B cell (primary cell): ENCODE results near the gene MYO1B. TPM values are rescaled to one million over a fixed set of nuclear protein-coding genes. Genes with fewer than 3 reads are reported as not detected.

ENCODE experiments used
- ATAC-seq: fragments of 200-7000 bp; cut with Tn5 transposase; one replicate; pipeline ENCODE4 v1.10.0; 2021; ENCODE audit warnings: low read depth, mild to moderate bottlenecking, moderate number of reproducible peaks, moderate library complexity
- CTCF ChIA-PET: fragments of 350-600 bp; sonication (Branson Sonifier 250); formaldehyde crosslinking; loops from one replicate; lab custom pipeline; 2021; ENCODE audit warnings: antibody characterized with exemption, inconsistent platforms; lab: Charles Lee
- POLR2A ChIA-PET: fragments of 350-600 bp; sonication (Branson Sonifier 250); formaldehyde crosslinking; loops from one replicate; lab custom pipeline; 2021; ENCODE audit warnings: antibody characterized with exemption; lab: Charles Lee
- DNase-seq: peaks from one replicate; pipeline ENCODE4 v3.0.0; 2013
- H2AFZ ChIP-seq: 2 replicates; pipeline ENCODE4 v1.6.1; 2012; ENCODE audit warnings: mild to moderate bottlenecking, low read depth, low read length; ENCODE audit not compliant: insufficient read depth, poor library complexity, severe bottlenecking
- H3K27ac ChIP-seq, 2 donors: 1 replicate in 1 of 2; 2 replicates in 1 of 2; pipeline ENCODE4 v1.5.1; 2012 to 2013; ENCODE audit warnings: low read length in 2 of 2, mild to moderate bottlenecking in 2 of 2, moderate library complexity in 1 of 2
- H3K27me3 ChIP-seq, 4 experiments: fragments of 200-600 bp in 1 of 4; sonication (generic) in 1 of 4; replicated peaks in 1 of 4; 1 replicate in 2 of 4; 2 replicates in 2 of 4; pipeline versions ENCODE4 v1.6.1 to v1.7.0; 2013 to 2016; ENCODE audit warnings: low read length in 3 of 4, mild to moderate bottlenecking in 2 of 4, mixed read lengths in 1 of 4, moderate library complexity in 1 of 4; ENCODE audit not compliant: insufficient read depth in 4 of 4, control insufficient read depth in 3 of 4; ENCODE audit errors: control extremely low read depth in 1 of 4
- H3K36me3 ChIP-seq, 2 experiments: replicated peaks in 1 of 2; 1 replicate in 1 of 2; 2 replicates in 1 of 2; pipeline versions ENCODE4 v1.6.1 to v1.7.1; 2013; ENCODE audit warnings: low read length in 1 of 2; ENCODE audit not compliant: insufficient read depth in 2 of 2, control insufficient read depth in 1 of 2; ENCODE audit errors: control extremely low read depth in 1 of 2, extremely low read depth in 1 of 2
- H3K4me1 ChIP-seq, 2 donors: fragments of 200-600 bp in 1 of 2; sonication (generic) in 1 of 2; 1 replicate in 1 of 2; 2 replicates in 1 of 2; pipeline versions ENCODE4 v1.5.1 to v1.6.1; 2013 to 2017; ENCODE audit warnings: low read length in 2 of 2; ENCODE audit not compliant: control insufficient read depth in 2 of 2, insufficient read depth in 2 of 2
- H3K4me2 ChIP-seq: replicated peaks from 2 replicates; pipeline ENCODE3; 2012; ENCODE audit warnings: mild to moderate bottlenecking, low read depth, low read length; ENCODE audit not compliant: poor library complexity, severe bottlenecking
- H3K4me3 ChIP-seq, 5 experiments: fragments of 200-600 bp in 1 of 5; sonication (generic) in 1 of 5; 1 replicate in 3 of 5; 2 replicates in 2 of 5; pipeline versions ENCODE4 v1.5.1 to v1.7.0; 2011 to 2016; ENCODE audit warnings: low read length in 4 of 5, mild to moderate bottlenecking in 4 of 5, low read depth in 2 of 5, control low read depth in 1 of 5, moderate library complexity in 1 of 5; ENCODE audit not compliant: insufficient read depth in 1 of 5; ENCODE audit errors: control extremely low read depth in 1 of 5, extremely low read depth in 1 of 5
- H3K79me2 ChIP-seq: fragments of 200-600 bp; sonication (generic); one replicate; pipeline ENCODE4 v1.6.0; 2016; ENCODE audit warnings: low read length; ENCODE audit not compliant: control insufficient read depth, insufficient read depth
- H3K9ac ChIP-seq: fragments of 200-600 bp; sonication (generic); 2 replicates; pipeline ENCODE4 v1.6.1; 2017; ENCODE audit warnings: mild to moderate bottlenecking, low read length, moderate library complexity
- H3K9me3 ChIP-seq, 3 donors: one replicate each; pipeline versions ENCODE4 v1.6.1 to v1.7.1; 2013; ENCODE audit warnings: low read length in 2 of 3; ENCODE audit not compliant: control insufficient read depth in 2 of 3, insufficient read depth in 1 of 3; ENCODE audit errors: control extremely low read depth in 1 of 3
- H4K20me1 ChIP-seq: 2 replicates; pipeline ENCODE4 v1.6.0; 2012; ENCODE audit warnings: mild to moderate bottlenecking, low read length; ENCODE audit not compliant: insufficient read depth, control insufficient read depth, poor library complexity, severe bottlenecking
- H3K27ac Mint-ChIP-seq: one replicate; pipeline ENCODE4 v1.8.0; 2021; ENCODE audit warnings: mixed read lengths
- H3K27me3 Mint-ChIP-seq: one replicate; pipeline ENCODE4 v1.8.0; 2021; ENCODE audit warnings: mixed read lengths
- H3K4me1 Mint-ChIP-seq: one replicate; pipeline ENCODE4 v1.8.0; 2021; ENCODE audit warnings: mixed read lengths
- H3K4me3 Mint-ChIP-seq: one replicate; pipeline ENCODE4 v1.8.0; 2021; ENCODE audit warnings: mixed read lengths
- H3K9me3 Mint-ChIP-seq: one replicate; pipeline ENCODE4 v1.8.0; 2022; ENCODE audit warnings: mixed read lengths; ENCODE audit not compliant: insufficient read depth
- CTCF ChIP-seq: fragments of 200-600 bp; IDR thresholded peaks from one replicate; pipeline ENCODE4 v1.8.0; 2022; ENCODE audit warnings: antibody characterized with exemption, mild to moderate bottlenecking
- EZH2 ChIP-seq: IDR thresholded peaks from 2 replicates; pipeline ENCODE4 v1.6.1; 2012; ENCODE audit warnings: borderline replicate concordance, low read depth, mild to moderate bottlenecking, moderate library complexity, low read length; ENCODE audit not compliant: insufficient read depth, poor library complexity, severe bottlenecking
- WGBS: methylation state at CpG from one replicate; pipeline ENCODE4 v1.1.5; 2013; ENCODE audit warnings: missing lambda C conversion rate; ENCODE audit not compliant: insufficient coverage; 5-methylcytosine and 5-hydroxymethylcytosine counted together
- intact Hi-C: fragments of 100-400 bp; cut with micrococcal nuclease; formaldehyde crosslinking; loops from one replicate; pipeline ENCODE4 v1.10.0; 2022
- polyA plus RNA-seq: library from polyadenylated mRNA; depleted of rRNA; stranded (reverse); fragments of >200 nt; gene quantifications from 2 replicates; pipeline ENCODE4 v1.2.3, GENCODE V29; 2012
- total RNA-seq, 2 donors: library from RNA; stranded (reverse); fragments of 120-200 nt in 1 of 2; gene quantifications; 1 replicate in 1 of 2; 2 replicates in 1 of 2; pipeline versions ENCODE4 v1.2.3 to v1.2.4, GENCODE V29; 2013 to 2022

MYO1B gene
- total and polyA plus RNA-seq, 2 donors (not counting 1 experiment from before 2014, with no cell fraction given) = 0.67 to 4.4 TPM

DNA sequence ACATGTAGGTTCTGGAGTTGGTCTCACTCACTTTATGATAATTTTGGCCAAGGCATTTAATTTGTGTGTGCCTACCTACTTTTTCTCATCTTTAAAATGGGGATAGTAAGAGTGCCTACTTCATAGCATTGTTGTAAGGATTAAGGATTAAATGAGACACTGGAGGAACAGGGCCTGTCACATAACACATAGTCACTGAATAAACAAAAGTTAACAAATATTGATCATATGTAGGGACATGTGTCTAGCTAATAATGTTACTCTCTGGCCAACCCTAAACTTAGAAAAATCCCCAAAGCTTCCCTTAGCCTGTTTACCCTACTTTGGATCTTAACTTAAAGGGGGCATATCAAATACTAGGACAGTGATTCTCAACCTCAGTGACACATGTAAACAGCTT is 169.9 kb downstream of the MYO1B start:
- no peaks in the 10 kb centered on the region for H3K9me3 ChIP-seq
- H3K9ac ChIP-seq = no peak overlapping the region
- no peak for DNase-seq
- Mint-ChIP-seq H3K27ac (no peak overlapping the region), H3K27me3 (no peaks in the 10 kb centered on the region), H3K4me1 (no peaks in the 10 kb centered on the region), H3K9me3 (no peaks in the 10 kb centered on the region), H3K4me3 (no peak overlapping the region)
- no peak overlapping the region for H3K27ac ChIP-seq
- TF ChIP-seq CTCF = no peak
- TF ChIP-seq EZH2 = no peak
- H3K79me2 ChIP-seq = no peaks in the 10 kb centered on the region
- CTCF ChIA-PET = interaction anchor here (0.7 kb wide), 1 partner anchor 872 kb away, joined by 5 read pairs; no protein-coding TSS in a partner anchor
- H3K4me3 ChIP-seq = no peak overlapping the region
- H3K4me2 ChIP-seq = no peak overlapping the region
- peaks cover 0 to 4% of the 10 kb centered on the region in 2 experiments for H3K36me3 ChIP-seq
- no peak overlapping the region for H2AFZ ChIP-seq
- no peak for ATAC-seq
- intact Hi-C loops = no loop called here
- H4K20me1 ChIP-seq = no peaks in the 10 kb centered on the region
- no peaks in the 10 kb centered on the region for H3K4me1 ChIP-seq
- H3K27me3 ChIP-seq = no peaks in the 10 kb centered on the region
- POLR2A ChIA-PET = no interaction called here

DNA sequence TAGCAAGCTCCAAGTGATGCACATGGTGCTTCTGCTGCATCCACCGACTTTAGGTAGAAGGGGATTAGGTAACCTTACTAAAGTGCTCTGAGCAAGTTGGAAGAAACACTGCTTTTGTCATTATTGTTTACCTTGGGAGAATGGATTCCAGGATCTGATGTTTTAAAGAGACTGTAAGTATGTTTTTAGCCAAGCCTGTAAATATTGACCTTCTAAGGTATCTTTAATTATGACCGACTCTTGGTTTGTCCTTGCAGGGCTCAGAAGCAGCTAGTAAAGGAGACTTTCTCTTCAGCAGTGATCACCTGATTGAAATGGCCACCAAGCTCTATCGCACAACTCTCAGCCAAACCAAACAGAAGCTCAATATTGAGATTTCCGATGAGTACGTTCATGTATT is 170.7 kb downstream of the MYO1B start:
- Histone ChIP-seq H3K9me3 (no peaks in the 10 kb centered on the region), H3K4me3 (no peak overlapping the region), H3K27me3 (no peaks in the 10 kb centered on the region), H3K9ac (no peak overlapping the region), H4K20me1 (no peaks in the 10 kb centered on the region), H3K79me2 (no peaks in the 10 kb centered on the region), H3K27ac (no peak overlapping the region), H2AFZ (no peak overlapping the region), H3K36me3 (peaks cover 0 to 4% of the 10 kb centered on the region in 2 experiments), H3K4me1 (no peaks in the 10 kb centered on the region), H3K4me2 (no peak overlapping the region)
- DNase-seq = no peak
- no peaks in the 10 kb centered on the region for H3K4me1 Mint-ChIP-seq
- no peak overlapping the region for H3K4me3 Mint-ChIP-seq
- TF ChIP-seq EZH2 (no peak), CTCF (no peak)
- no peaks in the 10 kb centered on the region for H3K27me3 Mint-ChIP-seq
- ChIA-PET CTCF (no interaction called here), POLR2A (no interaction called here)
- no peaks in the 10 kb centered on the region for H3K9me3 Mint-ChIP-seq
- WGBS = 95% methylated on average over 2 of the region's 5 CpGs
- intact Hi-C loops = no loop called here
- ATAC-seq = no peak
- no peak overlapping the region for H3K27ac Mint-ChIP-seq
